Mesenchymal stem cell (in vitro differentiated cells and primary cell): Measurements from ENCODE around the gene EEA1. TPM values are rescaled to one million over a fixed set of nuclear protein-coding genes. Genes with fewer than 3 reads are reported as not detected.

ENCODE experiments used
- DNase-seq: peaks from one replicate; pipeline ENCODE4 v3.0.0-alpha.2; 2013
- H2AFZ ChIP-seq: one replicate; pipeline ENCODE4 v1.6.1; 2013; ENCODE audit warnings: low read depth, mild to moderate bottlenecking, control low read depth, inconsistent platforms, low read length, moderate library complexity
- H2AK5ac ChIP-seq: 2 replicates; pipeline ENCODE4 v1.6.1; 2013; ENCODE audit warnings: low read length, moderate library complexity, mild to moderate bottlenecking, inconsistent platforms; ENCODE audit not compliant: severe bottlenecking
- H2BK120ac ChIP-seq: one replicate; pipeline ENCODE4 v1.6.1; 2013; ENCODE audit warnings: low read depth, mild to moderate bottlenecking, inconsistent platforms, low read length, moderate library complexity
- H2BK12ac ChIP-seq, 2 experiments: one replicate each; pipeline ENCODE4 v1.6.1; 2013; ENCODE audit warnings: inconsistent platforms in 2 of 2, low read length in 2 of 2, mild to moderate bottlenecking in 2 of 2, moderate library complexity in 2 of 2, control low read depth in 1 of 2
- H2BK15ac ChIP-seq: one replicate; pipeline ENCODE4 v1.6.1; 2013; ENCODE audit warnings: mild to moderate bottlenecking, low read depth, inconsistent platforms; ENCODE audit not compliant: poor library complexity, severe bottlenecking
- H2BK5ac ChIP-seq: 2 replicates; pipeline ENCODE4 v1.6.1; 2013; ENCODE audit warnings: low read depth, mild to moderate bottlenecking, low read length, control low read depth, inconsistent platforms; ENCODE audit not compliant: poor library complexity, severe bottlenecking
- H3K14ac ChIP-seq, 2 experiments: one replicate each; pipeline ENCODE4 v1.6.1; 2013; ENCODE audit warnings: inconsistent platforms in 2 of 2, low read length in 2 of 2, control low read depth in 1 of 2, mild to moderate bottlenecking in 1 of 2, moderate library complexity in 1 of 2
- H3K18ac ChIP-seq, 2 experiments: one replicate each; pipeline ENCODE4 v1.6.1; 2013; ENCODE audit warnings: inconsistent platforms in 2 of 2, low read length in 2 of 2, control low read depth in 1 of 2, low read depth in 1 of 2, mild to moderate bottlenecking in 1 of 2
- H3K23ac ChIP-seq, 2 experiments: one replicate each; pipeline ENCODE4 v1.6.1; 2013; ENCODE audit warnings: inconsistent platforms in 2 of 2, low read length in 2 of 2, mild to moderate bottlenecking in 2 of 2, moderate library complexity in 2 of 2, control low read depth in 1 of 2
- H3K27ac ChIP-seq: 2 replicates; pipeline ENCODE4 v1.5.1; 2013; ENCODE audit warnings: mild to moderate bottlenecking, moderate library complexity, low read length, control low read depth, inconsistent platforms; ENCODE audit not compliant: poor library complexity, severe bottlenecking
- H3K27me3 ChIP-seq, 2 experiments: 2 replicates each; pipeline versions ENCODE4 v1.6.1 to v1.7.0; 2013; ENCODE audit warnings: low read length in 2 of 2, mild to moderate bottlenecking in 2 of 2, moderate library complexity in 2 of 2, control low read depth in 1 of 2, inconsistent platforms in 1 of 2; ENCODE audit not compliant: control insufficient read depth in 1 of 2, insufficient read depth in 1 of 2
- H3K36me3 ChIP-seq, 2 experiments: 2 replicates each; pipeline versions ENCODE4 v1.6.1 to v1.7.0; 2013; ENCODE audit warnings: low read length in 2 of 2, control low read depth in 1 of 2, inconsistent platforms in 1 of 2, low read depth in 1 of 2, mild to moderate bottlenecking in 1 of 2; ENCODE audit not compliant: insufficient read depth in 2 of 2, control insufficient read depth in 1 of 2
- H3K4ac ChIP-seq, 2 experiments: one replicate each; pipeline ENCODE4 v1.6.1; 2013; ENCODE audit warnings: inconsistent platforms in 2 of 2, low read length in 2 of 2, mild to moderate bottlenecking in 2 of 2, moderate library complexity in 2 of 2, control low read depth in 1 of 2, low read depth in 1 of 2
- H3K4me1 ChIP-seq: 2 replicates; pipeline ENCODE4 v1.6.1; 2013; ENCODE audit warnings: low read depth, low read length, control low read depth; ENCODE audit not compliant: control insufficient read depth, insufficient read depth
- H3K4me2 ChIP-seq: 2 replicates; pipeline ENCODE4 v1.6.1; 2013; ENCODE audit warnings: low read length, mild to moderate bottlenecking, inconsistent platforms; ENCODE audit not compliant: poor library complexity, severe bottlenecking
- H3K4me3 ChIP-seq, 2 experiments: 2 replicates each; pipeline versions ENCODE4 v1.5.1 to v1.7.0; 2013; ENCODE audit warnings: low read length in 2 of 2, mild to moderate bottlenecking in 2 of 2, control low read depth in 1 of 2, low read depth in 1 of 2; ENCODE audit not compliant: insufficient read depth in 1 of 2
- H3K79me1 ChIP-seq: replicated peaks from 2 replicates; pipeline ENCODE4 v1.6.1; 2013; ENCODE audit warnings: mild to moderate bottlenecking, control low read depth, low read length, inconsistent platforms; ENCODE audit not compliant: poor library complexity, severe bottlenecking
- H3K9ac ChIP-seq: 2 replicates; pipeline ENCODE4 v1.7.0; 2013; ENCODE audit warnings: mild to moderate bottlenecking, low read length, moderate library complexity
- H3K9me3 ChIP-seq: 2 replicates; pipeline ENCODE4 v1.7.0; 2013; ENCODE audit warnings: mild to moderate bottlenecking, low read length; ENCODE audit not compliant: control insufficient read depth
- H4K8ac ChIP-seq: one replicate; pipeline ENCODE4 v1.6.1; 2013; ENCODE audit warnings: inconsistent platforms, mild to moderate bottlenecking, low read length, moderate library complexity
- H4K91ac ChIP-seq: one replicate; pipeline ENCODE4 v1.6.1; 2013; ENCODE audit warnings: mild to moderate bottlenecking, low read length, inconsistent platforms
- WGBS: methylation state at CpG from one replicate; pipeline ENCODE4 v1.1.7; 2013; ENCODE audit warnings: mixed read lengths; 5-methylcytosine and 5-hydroxymethylcytosine counted together
- small RNA-seq: library from polyadenylated mRNA; stranded (forward); fragments of <200 nt; extraction: miRNeasy Mini kit (QIAGEN cat#:217004); gene quantifications from one replicate; pipeline ENCODE3, GENCODE V24; 2013; ENCODE audit warnings: low read depth

The EEA1 gene

GRCh38 chr12:92721130-92721529, 208.0 kb downstream of the EEA1 start:
- Histone ChIP-seq H3K14ac (no peak overlapping the region), H3K18ac (no peak overlapping the region), H3K9ac (no peak overlapping the region), H2BK12ac (no peak overlapping the region), H3K9me3 (peaks cover 6% of the 10 kb centered on the region), H3K23ac (no peak overlapping the region), H2BK5ac (no peak overlapping the region), H3K27me3 (no peaks in the 10 kb centered on the region), H4K91ac (no peak overlapping the region), H3K36me3 (no peaks in the 10 kb centered on the region), H3K79me1 (no peaks in the 10 kb centered on the region), H2AK5ac (no peak overlapping the region), H3K27ac (no peak overlapping the region), H3K4ac (no peak overlapping the region), H2BK120ac (no peak overlapping the region), H2AFZ (no peak overlapping the region), H3K4me2 (no peak overlapping the region), H3K4me1 (peaks cover 4% of the 10 kb centered on the region), H2BK15ac (no peak overlapping the region), H3K4me3 (no peak overlapping the region), H4K8ac (no peak overlapping the region)
- DNase-seq, result no peak
- WGBS, result 80% methylated on average over 7 of the region's 8 CpGs

Small RNA genes lying within 50 kb of the gene (small RNA-seq; reads per million reads assigned to genes)
- not detected for gene RNU6-1329P
